Measurements from ENCODE around the gene DTWD1. TPM values are rescaled to one million over a fixed set of nuclear protein-coding genes. Genes with fewer than 3 reads are reported as not detected.

The DTWD1 gene
- total RNA-seq, 1 experiment from 2014 or later = 14.4 TPM

- no peak for TF ChIP-seq CTCF (IDR thresholded peaks at IDR 0.05; ENCODE audit: insufficient read depth in 1 of 2, low read depth in 1 of 2, low read length in 1 of 2, severe bottlenecking in 1 of 2, unreplicated experiment in 1 of 2)
These were observed 26.0 kb downstream of the DTWD1 start for GRCh38 chr15:49646891-49647290.

GRCh38 chr15:49649987-49650386 lies 29.1 kb downstream of the DTWD1 start:
- no TSS peak for BruUV-seq (replicated peaks)
- ChIA-PET POLR2A (no interaction called here), CTCF (no interaction called here)
- Histone ChIP-seq H3K27me3 (replicated peaks; ENCODE audit: control insufficient read depth, insufficient read depth, low read length) (no peaks in the 10 kb centered on the region), H3K36me3 (ENCODE audit: control insufficient read depth, insufficient read depth, low read length) (no peaks in the 10 kb centered on the region), H3K4me1 (no peaks in the 10 kb centered on the region), H3K4me3 (ENCODE audit: low read depth, low read length) (no peak overlapping the region), H3K9me3 (peaks cover 10% of the 10 kb centered on the region; the same call in 1 of the 2 replicates)
- H3K4me1 Mint-ChIP-seq (ENCODE audit: low read depth, unreplicated experiment) = no peaks in the 10 kb centered on the region
- DNase-seq = no peak
- intact Hi-C loops (cut with micrococcal nuclease; ENCODE audit: unreplicated experiment) = no loop called here
- no peaks in the 10 kb centered on the region for H3K27me3 Mint-ChIP-seq (ENCODE audit: insufficient read depth, unreplicated experiment)
- H3K36me3 Mint-ChIP-seq (ENCODE audit: insufficient read depth, unreplicated experiment) = no peaks in the 10 kb centered on the region
- no peak for TF ChIP-seq CTCF (IDR thresholded peaks at IDR 0.05; ENCODE audit: insufficient read depth in 1 of 2, low read depth in 1 of 2, low read length in 1 of 2, severe bottlenecking in 1 of 2, unreplicated experiment in 1 of 2)
- H3K9me3 Mint-ChIP-seq (ENCODE audit: unreplicated experiment) = peaks cover 28% of the 10 kb centered on the region
- H3K4me3 Mint-ChIP-seq (ENCODE audit: unreplicated experiment) = no peak overlapping the region
- no peak overlapping the region for H3K27ac Mint-ChIP-seq (ENCODE audit: unreplicated experiment)

More at GRCh38 chr15:49646891-49647290, 26.0 kb downstream of the DTWD1 start:
- H3K4me3 Mint-ChIP-seq (ENCODE audit: unreplicated experiment) = no peak overlapping the region
- Histone ChIP-seq H3K4me1 (no peaks in the 10 kb centered on the region), H3K9me3 (no peaks in the 10 kb centered on the region), H3K36me3 (ENCODE audit: control insufficient read depth, insufficient read depth, low read length) (no peaks in the 10 kb centered on the region), H3K4me3 (ENCODE audit: low read depth, low read length) (no peak overlapping the region), H3K27me3 (replicated peaks; ENCODE audit: control insufficient read depth, insufficient read depth, low read length) (no peaks in the 10 kb centered on the region)
- no peak for DNase-seq
- ChIA-PET POLR2A (no interaction called here), CTCF (no interaction called here)
- intact Hi-C loops (cut with micrococcal nuclease; ENCODE audit: unreplicated experiment) = no loop called here
- H3K27me3 Mint-ChIP-seq (ENCODE audit: insufficient read depth, unreplicated experiment) = no peaks in the 10 kb centered on the region
- BruUV-seq (replicated peaks) = no TSS peak
- H3K36me3 Mint-ChIP-seq (ENCODE audit: insufficient read depth, unreplicated experiment) = no peaks in the 10 kb centered on the region
- peaks cover under 1% of the 10 kb centered on the region for H3K9me3 Mint-ChIP-seq (ENCODE audit: unreplicated experiment)
- H3K27ac Mint-ChIP-seq (ENCODE audit: unreplicated experiment) = no peak overlapping the region
- no peaks in the 10 kb centered on the region for H3K4me1 Mint-ChIP-seq (ENCODE audit: low read depth, unreplicated experiment)

GRCh38 chr15:49650676-49651075 lies 29.8 kb downstream of the DTWD1 start:
- no peak overlapping the region for H3K4me3 ChIP-seq (ENCODE audit: low read depth, low read length)
- Mint-ChIP-seq H3K27ac (ENCODE audit: unreplicated experiment) (no peak overlapping the region), H3K4me1 (ENCODE audit: low read depth, unreplicated experiment) (no peaks in the 10 kb centered on the region), H3K27me3 (ENCODE audit: insufficient read depth, unreplicated experiment) (no peaks in the 10 kb centered on the region), H3K9me3 (ENCODE audit: unreplicated experiment) (peaks cover 28% of the 10 kb centered on the region), H3K4me3 (ENCODE audit: unreplicated experiment) (no peak overlapping the region), H3K36me3 (ENCODE audit: insufficient read depth, unreplicated experiment) (no peaks in the 10 kb centered on the region)
- H3K9me3 ChIP-seq = peaks cover 10% of the 10 kb centered on the region; the same call in 1 of the 2 replicates
- intact Hi-C loops (cut with micrococcal nuclease; ENCODE audit: unreplicated experiment) = no loop called here
- H3K36me3 ChIP-seq (ENCODE audit: control insufficient read depth, insufficient read depth, low read length) = no peaks in the 10 kb centered on the region
- no peaks in the 10 kb centered on the region for H3K4me1 ChIP-seq
- no peak for DNase-seq
- ChIA-PET CTCF (no interaction called here), POLR2A (no interaction called here)
- no peak for TF ChIP-seq CTCF (IDR thresholded peaks at IDR 0.05; ENCODE audit: insufficient read depth in 1 of 2, low read depth in 1 of 2, low read length in 1 of 2, severe bottlenecking in 1 of 2, unreplicated experiment in 1 of 2)
- no TSS peak for BruUV-seq (replicated peaks)
- no peaks in the 10 kb centered on the region for H3K27me3 ChIP-seq (replicated peaks; ENCODE audit: control insufficient read depth, insufficient read depth, low read length)

All from Caco-2 (cell line).